ENCODE results near the gene UQCRC2. TPM values are rescaled to one million over a fixed set of nuclear protein-coding genes. Genes with fewer than 3 reads are reported as not detected.

The UQCRC2 gene
- total RNA-seq, 4 donors from 2014 or later, result 112 to 359 (median 321) TPM

GRCh38 chr16:22027633-22028032, 74.5 kb downstream of the UQCRC2 start:
- in situ Hi-C loops (cut with MboI; ENCODE audit: low pct_ligation_motif_present in 1 of 4, low pct_unique_long_range_greater_than_20kb in 1 of 4, low sequenced_read_pairs in 3 of 4) (no loop called here), intact Hi-C loops (cut with DNase I; ENCODE audit: low total_unique reads) (no loop called here)
- no peak for DNase-seq
- Histone ChIP-seq H3K9me3 (no peaks in the 10 kb centered on the region), H3K4me3 (no peak overlapping the region), H3K27me3 (no peaks in the 10 kb centered on the region), H3K4me1 (peaks cover 12 to 35% (median 20%) of the 10 kb centered on the region in 4 donors), H3K36me3 (no peaks in the 10 kb centered on the region), H3K27ac (no peak overlapping the region)
- 58 to 73% methylated on average over 2 of the region's 2 CpGs for WGBS, 2 donors (ENCODE audit: low coverage in 1 of 2)
- TF ChIP-seq POLR2A (IDR thresholded peaks at IDR 0.05) (no peak), EP300 (IDR thresholded peaks at IDR 0.05; ENCODE audit: low read depth) (no peak), POLR2AphosphoS5 (IDR thresholded peaks at IDR 0.05) (no peak), CTCF (IDR thresholded peaks at IDR 0.05) (no peak)

- H3K4me3 ChIP-seq, result no peak overlapping the region
- no peaks in the 10 kb centered on the region for H3K9me3 ChIP-seq
- DNase-seq, result no peak
- WGBS, 2 donors (ENCODE audit: low coverage in 1 of 2), result 69 to 74% methylated on average over 3 to 4 of the region's 4 CpGs
- no peaks in the 10 kb centered on the region for H3K27me3 ChIP-seq
- H3K4me1 ChIP-seq, result peaks cover 12 to 46% (median 23%) of the 10 kb centered on the region in 4 donors
- in situ Hi-C loops (cut with MboI; ENCODE audit: low pct_ligation_motif_present in 1 of 4, low pct_unique_long_range_greater_than_20kb in 1 of 4, low sequenced_read_pairs in 3 of 4), result no loop called here
- intact Hi-C loops (cut with DNase I; ENCODE audit: low total_unique reads), result no loop called here
- no peaks in the 10 kb centered on the region for H3K36me3 ChIP-seq
- peak overlapping the region in 1 of 4 donors; percentile 27 for H3K27ac ChIP-seq
- TF ChIP-seq POLR2A (IDR thresholded peaks at IDR 0.05) (no peak), EP300 (IDR thresholded peaks at IDR 0.05; ENCODE audit: low read depth) (no peak), POLR2AphosphoS5 (IDR thresholded peaks at IDR 0.05) (no peak), CTCF (IDR thresholded peaks at IDR 0.05) (no peak)
Observed at GRCh38 chr16:22029632-22030031, 76.5 kb downstream of the UQCRC2 start.

GRCh38 chr16:22030087-22030812, 77.1 kb downstream of the UQCRC2 start:
- H3K27ac ChIP-seq, result peak overlapping the region in 1 of 4 donors; percentile 27
- H3K4me3 ChIP-seq, result no peak overlapping the region
- TF ChIP-seq POLR2AphosphoS5 (IDR thresholded peaks at IDR 0.05) (no peak), CTCF (IDR thresholded peaks at IDR 0.05) (no peak), POLR2A (IDR thresholded peaks at IDR 0.05) (no peak), EP300 (IDR thresholded peaks at IDR 0.05; ENCODE audit: low read depth) (no peak)
- in situ Hi-C loops (cut with MboI; ENCODE audit: low pct_ligation_motif_present in 1 of 4, low pct_unique_long_range_greater_than_20kb in 1 of 4, low sequenced_read_pairs in 3 of 4) (no loop called here), intact Hi-C loops (cut with DNase I; ENCODE audit: low total_unique reads) (no loop called here)
- H3K27me3 ChIP-seq, result no peaks in the 10 kb centered on the region
- no peaks in the 10 kb centered on the region for H3K36me3 ChIP-seq
- WGBS, 2 donors (ENCODE audit: low coverage in 1 of 2), result 77 to 83% methylated on average over 2 to 6 of the region's 6 CpGs
- H3K9me3 ChIP-seq, result no peaks in the 10 kb centered on the region
- peaks cover 12 to 46% (median 23%) of the 10 kb centered on the region in 4 donors for H3K4me1 ChIP-seq
- no peak for DNase-seq

- intact Hi-C loops (cut with DNase I; ENCODE audit: low total_unique reads) (no loop called here), in situ Hi-C loops (cut with MboI; ENCODE audit: low pct_ligation_motif_present in 1 of 4, low pct_unique_long_range_greater_than_20kb in 1 of 4, low sequenced_read_pairs in 3 of 4) (no loop called here)
- no peaks in the 10 kb centered on the region for H3K36me3 ChIP-seq
- TF ChIP-seq POLR2AphosphoS5 (IDR thresholded peaks at IDR 0.05) (no peak), CTCF (IDR thresholded peaks at IDR 0.05) (no peak), EP300 (IDR thresholded peaks at IDR 0.05; ENCODE audit: low read depth) (no peak), POLR2A (IDR thresholded peaks at IDR 0.05) (no peak)
- H3K27me3 ChIP-seq, result no peaks in the 10 kb centered on the region
- H3K4me3 ChIP-seq, result no peak overlapping the region
- H3K27ac ChIP-seq, result no peak overlapping the region
- no peak for DNase-seq
- peaks cover 7 to 41% (median 18%) of the 10 kb centered on the region in 4 donors for H3K4me1 ChIP-seq
- 85 to 88% methylated on average over 2 of the region's 2 CpGs for WGBS, 2 donors (ENCODE audit: low coverage in 1 of 2)
- no peaks in the 10 kb centered on the region for H3K9me3 ChIP-seq
Observed at GRCh38 chr16:22031483-22032083, 78.4 kb downstream of the UQCRC2 start.

Other genes with a start within 250 kb of the UQCRC2 start
- gene NPIPB4, start 95.6 kb upstream of the UQCRC2 start, total RNA-seq, result 100 to 1,000 TPM in 2 of 4 donors, 10 to 100 TPM in 2; 92.0 to 226 (median 133) TPM
- gene PDZD9, start 47.8 kb downstream of the UQCRC2 start, total RNA-seq, result not detected
- gene MOSMO, start 54.8 kb downstream of the UQCRC2 start, total RNA-seq, result 10 to 100 TPM in 3 of 4 donors, 1 to 10 TPM in 1; 8.4 to 68.5 (median 17.2) TPM
- gene VWA3A, start 139.2 kb downstream of the UQCRC2 start, total RNA-seq, result under 1 TPM in 1 of 4 donors, not detected in 3; 0.14 TPM
- not detected for gene SDR42E2, start 209.1 kb downstream of the UQCRC2 start, total RNA-seq

Data from transverse colon (tissue), 4 donors.